ENCODE measurements around the gene ING4.

Gene ING4

GRCh38 chr12:6605421-6606330 lies 57.2 kb downstream of the ING4 start:
- in situ Hi-C loops (cut with HindIII; ENCODE audit: low sequenced_read_pairs): no loop called here
- H3K4me3 ChIP-seq (ENCODE audit: low read depth, low read length): peak overlapping the region; percentile 83
- peak; percentile 22 for DNase-seq (ENCODE audit: low read depth, low spot score)
- TF ChIP-seq CTCF (IDR thresholded peaks at IDR 0.05; ENCODE audit: low read depth, low read length): no peak

DNA sequence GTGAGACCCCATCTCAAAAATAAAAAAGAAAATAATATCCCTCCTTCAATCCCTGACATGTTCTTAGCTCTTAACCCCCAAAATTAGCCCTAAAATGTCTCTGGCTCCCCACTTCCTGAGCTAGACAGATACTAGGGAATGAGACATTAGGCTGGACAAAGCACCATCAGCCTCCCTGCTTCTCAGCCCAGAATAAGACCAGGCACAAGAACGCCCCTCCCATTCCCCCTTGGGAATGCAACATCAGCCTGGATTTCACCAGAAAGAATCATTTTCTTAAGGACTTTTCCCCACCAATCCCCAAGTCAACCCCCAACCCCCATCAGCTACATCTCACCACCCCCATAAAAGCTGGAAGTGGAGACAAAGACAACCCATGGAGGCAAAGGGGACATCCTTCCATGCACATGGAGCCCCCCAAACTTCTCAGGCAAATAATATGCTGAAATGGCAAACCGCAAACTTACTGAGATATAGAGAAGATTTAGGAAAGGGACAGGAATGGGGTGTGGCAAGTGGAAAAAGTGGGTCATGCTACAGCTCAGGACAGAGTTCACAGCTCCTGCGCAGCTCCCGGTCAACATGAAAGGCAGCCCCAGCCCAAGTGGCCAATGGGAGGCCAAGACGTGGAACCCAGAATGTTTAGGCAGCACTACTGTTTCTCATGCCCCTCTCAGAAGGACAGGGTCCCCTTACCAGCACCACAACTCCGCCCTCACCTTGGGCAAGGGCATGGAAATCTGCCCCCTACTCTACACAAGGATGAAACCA lies 58.5 kb downstream of the ING4 start:
- H3K4me3 ChIP-seq (ENCODE audit: low read depth, low read length): peak overlapping the region; percentile 83
- in situ Hi-C loops (cut with HindIII; ENCODE audit: low sequenced_read_pairs): no loop called here
- DNase-seq (ENCODE audit: low read depth, low spot score): no peak
- TF ChIP-seq CTCF (IDR thresholded peaks at IDR 0.05; ENCODE audit: low read depth, low read length): no peak

DNA sequence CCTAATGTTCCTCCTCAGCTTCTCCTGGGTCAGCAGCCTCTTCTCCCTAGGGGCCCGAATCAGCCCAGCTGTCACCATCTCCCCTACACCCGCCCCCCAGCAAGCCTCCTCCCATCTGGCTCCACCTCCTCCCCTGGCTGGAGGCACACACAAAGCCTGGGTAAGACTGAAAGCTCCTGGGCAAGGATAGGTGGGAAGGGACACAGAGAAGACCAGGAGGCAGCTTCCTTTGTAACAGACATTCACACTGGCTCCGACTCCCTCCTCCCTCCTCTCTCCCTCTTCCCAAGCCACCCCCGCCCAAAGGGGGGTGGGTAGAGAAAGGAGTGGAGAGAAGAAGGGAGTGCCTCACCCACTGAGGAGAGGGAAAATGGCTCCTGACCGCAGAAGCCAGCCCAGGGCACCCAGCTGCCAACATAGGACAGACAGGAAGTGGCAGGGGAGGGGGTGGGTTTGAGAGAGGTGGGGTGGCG lies 59.8 kb downstream of the ING4 start:
- in situ Hi-C loops (cut with HindIII; ENCODE audit: low sequenced_read_pairs): no loop called here
- no peak overlapping the region for H3K4me3 ChIP-seq (ENCODE audit: low read depth, low read length)
- no peak for TF ChIP-seq CTCF (IDR thresholded peaks at IDR 0.05; ENCODE audit: low read depth, low read length)
- DNase-seq (ENCODE audit: low read depth, low spot score): peak; percentile 20

- in situ Hi-C loops (cut with HindIII; ENCODE audit: low sequenced_read_pairs): no loop called here
- no peak for DNase-seq (ENCODE audit: low read depth, low spot score)
- TF ChIP-seq CTCF (IDR thresholded peaks at IDR 0.05; ENCODE audit: low read depth, low read length): no peak
- no peak overlapping the region for H3K4me3 ChIP-seq (ENCODE audit: low read depth, low read length)
Observed at GRCh38 chr12:6602526-6602925, 60.4 kb downstream of the ING4 start.
